Astrocyte (in vitro differentiated cells and primary cell): Measurements from ENCODE around the gene LMX1B.

Source experiments
- EZH2 ChIP-seq: IDR thresholded peaks from 2 replicates; pipeline ENCODE4 v1.6.1; 2012; ENCODE audit warnings: mild to moderate bottlenecking, low read length, inconsistent platforms; ENCODE audit not compliant: insufficient read depth
- TF ChIP-seq, protein P1 (sequence below): IDR thresholded peaks from 2 replicates; pipeline ENCODE4 v1.5.1; 2011; ENCODE audit warnings: low read depth, mild to moderate bottlenecking, inconsistent platforms, low read length, moderate library complexity; ENCODE audit not compliant: insufficient read depth

DNA sequence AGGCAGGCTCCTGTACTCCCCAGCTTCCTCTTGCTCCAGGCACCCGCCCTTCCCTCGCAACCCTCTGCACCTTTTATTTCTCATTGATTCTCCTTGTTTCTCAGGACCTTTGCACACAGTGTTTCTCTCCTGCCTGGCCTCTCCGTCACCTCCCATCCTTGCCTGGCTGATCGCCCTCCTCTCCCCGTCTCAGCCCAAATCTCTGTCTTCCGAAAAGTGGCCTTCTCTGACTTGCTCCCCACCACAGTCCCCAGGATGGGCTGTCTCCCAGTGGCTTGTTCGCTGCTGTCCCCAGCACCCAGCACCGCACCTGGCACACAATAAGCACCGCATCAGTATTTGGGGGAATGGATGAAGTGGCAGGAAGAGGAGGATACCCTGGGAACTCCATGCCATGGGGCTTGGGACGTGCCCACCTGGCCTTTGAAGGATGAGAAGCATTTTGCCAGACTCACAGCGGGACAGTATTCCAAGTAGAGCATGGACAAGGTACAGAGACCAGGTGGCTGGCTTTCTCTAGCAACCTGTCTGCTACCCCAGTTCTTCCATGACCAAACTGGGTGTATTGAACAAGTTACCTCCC lies 62.5 kb downstream of the LMX1B start:
- TF ChIP-seq EZH2 = no peak
- TF ChIP-seq, protein P1, sequence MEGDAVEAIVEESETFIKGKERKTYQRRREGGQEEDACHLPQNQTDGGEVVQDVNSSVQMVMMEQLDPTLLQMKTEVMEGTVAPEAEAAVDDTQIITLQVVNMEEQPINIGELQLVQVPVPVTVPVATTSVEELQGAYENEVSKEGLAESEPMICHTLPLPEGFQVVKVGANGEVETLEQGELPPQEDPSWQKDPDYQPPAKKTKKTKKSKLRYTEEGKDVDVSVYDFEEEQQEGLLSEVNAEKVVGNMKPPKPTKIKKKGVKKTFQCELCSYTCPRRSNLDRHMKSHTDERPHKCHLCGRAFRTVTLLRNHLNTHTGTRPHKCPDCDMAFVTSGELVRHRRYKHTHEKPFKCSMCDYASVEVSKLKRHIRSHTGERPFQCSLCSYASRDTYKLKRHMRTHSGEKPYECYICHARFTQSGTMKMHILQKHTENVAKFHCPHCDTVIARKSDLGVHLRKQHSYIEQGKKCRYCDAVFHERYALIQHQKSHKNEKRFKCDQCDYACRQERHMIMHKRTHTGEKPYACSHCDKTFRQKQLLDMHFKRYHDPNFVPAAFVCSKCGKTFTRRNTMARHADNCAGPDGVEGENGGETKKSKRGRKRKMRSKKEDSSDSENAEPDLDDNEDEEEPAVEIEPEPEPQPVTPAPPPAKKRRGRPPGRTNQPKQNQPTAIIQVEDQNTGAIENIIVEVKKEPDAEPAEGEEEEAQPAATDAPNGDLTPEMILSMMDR = no peak
